GM12878 (cell line): ENCODE data around the gene NLRC5.

ENCODE experiments used
- CTCF ChIP-seq, 3 experiments: IDR thresholded peaks in 2 of 3; conservative IDR thresholded peaks in 1 of 3; 2 replicates each; pipeline ENCODE4 v1.5.1; 2011; ENCODE audit warnings: low read depth in 3 of 3, low read length in 3 of 3, mild to moderate bottlenecking in 3 of 3, control low read depth in 2 of 3, moderate library complexity in 2 of 3, inconsistent platforms in 1 of 3, mixed read lengths in 1 of 3; ENCODE audit not compliant: control insufficient read depth in 2 of 3, insufficient read depth in 1 of 3; ENCODE audit errors: extremely low read depth in 1 of 3
- EGR1 ChIP-seq, 2 experiments: IDR thresholded peaks; 1 replicate in 1 of 2; 2 replicates in 1 of 2; pipeline ENCODE4 v1.6.1; 2011 to 2012; ENCODE audit warnings: low read depth in 2 of 2, low read length in 2 of 2, borderline replicate concordance in 1 of 2, mild to moderate bottlenecking in 1 of 2, moderate library complexity in 1 of 2
- ESRRA ChIP-seq: IDR thresholded peaks from 2 replicates; pipeline ENCODE4 v1.6.1; 2012; ENCODE audit warnings: mild to moderate bottlenecking, low read length, improper control_type of control experiment
- EZH2 ChIP-seq: IDR thresholded peaks from 2 replicates; pipeline ENCODE4 v1.6.1; 2012; ENCODE audit warnings: low read depth, mild to moderate bottlenecking, control low read depth, inconsistent platforms, low read length, borderline replicate concordance; ENCODE audit not compliant: control insufficient read depth
- MXI1 ChIP-seq: fragments of 150-350 bp; IDR thresholded peaks from 2 replicates; pipeline ENCODE4 v1.6.1; 2011; ENCODE audit warnings: low read depth, mild to moderate bottlenecking, inconsistent platforms, low read length, improper control_type of control experiment
- POLR2A ChIP-seq: IDR thresholded peaks from 2 replicates; pipeline ENCODE4 v1.6.1; 2011; ENCODE audit warnings: low read depth, mild to moderate bottlenecking, low read length
- POLR2AphosphoS5 ChIP-seq: IDR thresholded peaks from 2 replicates; pipeline ENCODE4 v1.6.1; 2011; ENCODE audit warnings: mild to moderate bottlenecking, low read length, inconsistent platforms
- SPI1 ChIP-seq: IDR thresholded peaks from 2 replicates; pipeline ENCODE4 v1.6.1; 2011; ENCODE audit warnings: low read depth, mild to moderate bottlenecking, low read length, moderate library complexity, borderline replicate concordance; ENCODE audit not compliant: insufficient read depth

GRCh38 chr16:57130950-57131321, 141.6 kb downstream of the NLRC5 start:
- TF ChIP-seq EZH2 (no peak), SPI1 (no peak), CTCF (IDR thresholded peaks at IDR 0.05 in 2 of 3, conservative IDR thresholded peaks at IDR 0.05 in 1 of 3; ENCODE audit: control insufficient read depth in 2 of 3, extremely low read depth in 1 of 3, insufficient read depth in 1 of 3, low read depth in 3 of 3, low read length in 3 of 3) (no peak), POLR2A (no peak), MXI1 (no peak), POLR2AphosphoS5 (no peak), ESRRA (no peak), EGR1 (IDR thresholded peaks at IDR 0.05; ENCODE audit: borderline replicate concordance in 1 of 2, low read depth in 2 of 2, low read length in 2 of 2) (no peak)
